H9 (cell line): ENCODE results near the gene AASDH. TPM values are rescaled to one million over a fixed set of nuclear protein-coding genes. Genes with fewer than 3 reads are reported as not detected.

ENCODE experiments used
- DNase-seq: peaks from one replicate; pipeline ENCODE4 v3.0.0-alpha.2; 2017
- H2AFZ ChIP-seq: one replicate; pipeline ENCODE4 v1.6.1; 2013; ENCODE audit warnings: mild to moderate bottlenecking, low read length, control low read depth, moderate library complexity
- H2AK5ac ChIP-seq: 2 replicates; pipeline ENCODE4 v1.6.1; 2013; ENCODE audit warnings: low read length, control low read depth, mixed read lengths; ENCODE audit not compliant: insufficient read length
- H2BK120ac ChIP-seq: one replicate; pipeline ENCODE4 v1.6.1; 2013; ENCODE audit warnings: low read depth, mild to moderate bottlenecking, low read length, control low read depth, inconsistent platforms; ENCODE audit not compliant: poor library complexity, severe bottlenecking
- H2BK12ac ChIP-seq: 2 replicates; pipeline ENCODE4 v1.6.1; 2013; ENCODE audit warnings: low read length, control low read depth, mixed read lengths, low read depth; ENCODE audit not compliant: insufficient read length
- H2BK15ac ChIP-seq: 2 replicates; pipeline ENCODE4 v1.6.1; 2013; ENCODE audit warnings: low read depth, low read length, control low read depth
- H2BK20ac ChIP-seq: one replicate; pipeline ENCODE4 v1.6.1; 2013; ENCODE audit warnings: low read depth, mild to moderate bottlenecking, low read length, control low read depth, inconsistent platforms; ENCODE audit not compliant: poor library complexity, severe bottlenecking
- H2BK5ac ChIP-seq: 2 replicates; pipeline ENCODE4 v1.6.1; 2013; ENCODE audit warnings: low read length, control low read depth, mixed read lengths; ENCODE audit not compliant: insufficient read length
- H3K14ac ChIP-seq: 2 replicates; pipeline ENCODE4 v1.6.1; 2013; ENCODE audit warnings: low read length, control low read depth; ENCODE audit not compliant: insufficient read depth
- H3K18ac ChIP-seq: 2 replicates; pipeline ENCODE4 v1.6.1; 2013; ENCODE audit warnings: low read depth, mild to moderate bottlenecking, mixed read lengths, low read length, control low read depth; ENCODE audit not compliant: insufficient read length
- H3K23ac ChIP-seq: 2 replicates; pipeline ENCODE4 v1.6.1; 2013; ENCODE audit warnings: low read length, control low read depth, mixed read lengths, low read depth; ENCODE audit not compliant: insufficient read length
- H3K23me2 ChIP-seq: 2 replicates; pipeline ENCODE4 v1.6.1; 2013; ENCODE audit warnings: low read depth, mild to moderate bottlenecking, mixed read lengths, low read length, control low read depth; ENCODE audit not compliant: insufficient read length, poor library complexity, severe bottlenecking
- H3K27ac ChIP-seq: 2 replicates; pipeline ENCODE4 v1.5.1; 2013; ENCODE audit warnings: low read length, control low read depth, mixed read lengths, low read depth; ENCODE audit not compliant: insufficient read length
- H3K27me3 ChIP-seq: 2 replicates; pipeline ENCODE4 v1.6.1; 2013; ENCODE audit warnings: low read length, control low read depth, inconsistent platforms; ENCODE audit not compliant: insufficient read depth
- H3K4ac ChIP-seq: 2 replicates; pipeline ENCODE4 v1.6.1; 2013; ENCODE audit warnings: low read depth, mild to moderate bottlenecking, control low read depth, inconsistent platforms, low read length, moderate library complexity
- H3K4me1 ChIP-seq: 2 replicates; pipeline ENCODE4 v1.6.1; 2013; ENCODE audit warnings: low read length, control low read depth, inconsistent platforms; ENCODE audit not compliant: insufficient read depth
- H3K4me2 ChIP-seq: 2 replicates; pipeline ENCODE4 v1.6.1; 2013; ENCODE audit warnings: low read length, control low read depth, mixed read lengths; ENCODE audit not compliant: insufficient read length, insufficient read depth
- H3K56ac ChIP-seq: 2 replicates; pipeline ENCODE4 v1.6.1; 2013; ENCODE audit warnings: low read depth, mild to moderate bottlenecking, mixed read lengths, low read length, control low read depth; ENCODE audit not compliant: insufficient read length
- H3K79me1 ChIP-seq: 2 replicates; pipeline ENCODE4 v1.6.1; 2013; ENCODE audit warnings: low read depth, mild to moderate bottlenecking, moderate library complexity, low read length, control low read depth, inconsistent platforms; ENCODE audit not compliant: insufficient read depth, poor library complexity, severe bottlenecking
- H3K79me2 ChIP-seq: 2 replicates; pipeline ENCODE4 v1.6.1; 2013; ENCODE audit warnings: low read length, control low read depth, inconsistent platforms; ENCODE audit not compliant: insufficient read depth
- H3K9ac ChIP-seq: 2 replicates; pipeline ENCODE4 v1.6.1; 2013; ENCODE audit warnings: low read length, control low read depth, mixed read lengths; ENCODE audit not compliant: insufficient read length; ENCODE audit errors: extremely low read depth
- H3K9me3 ChIP-seq: one replicate; pipeline ENCODE4 v1.6.1; 2013; ENCODE audit warnings: low read depth, low read length, inconsistent platforms; ENCODE audit not compliant: control insufficient read depth
- H3T11ph ChIP-seq: one replicate; pipeline ENCODE4 v1.6.1; 2013; ENCODE audit warnings: mild to moderate bottlenecking, low read length, control low read depth, inconsistent platforms
- H4K20me1 ChIP-seq: one replicate; pipeline ENCODE4 v1.6.1; 2013; ENCODE audit not compliant: control insufficient read depth, insufficient read length, insufficient read depth
- H4K5ac ChIP-seq: 2 replicates; pipeline ENCODE4 v1.6.1; 2013; ENCODE audit warnings: low read depth, mild to moderate bottlenecking, mixed read lengths, low read length, control low read depth; ENCODE audit not compliant: insufficient read length
- H4K8ac ChIP-seq: replicated peaks from 2 replicates; pipeline ENCODE4 v1.6.1; 2013; ENCODE audit warnings: low read length, control low read depth, mixed read lengths, low read depth; ENCODE audit not compliant: insufficient read length
- H4K91ac ChIP-seq: 2 replicates; pipeline ENCODE4 v1.6.1; 2013; ENCODE audit warnings: low read depth, mild to moderate bottlenecking, moderate library complexity, mixed read lengths, low read length, control low read depth; ENCODE audit not compliant: insufficient read length
- H3K27ac Mint-ChIP-seq, 3 experiments: 2 replicates in 2 of 3; 3 replicates in 1 of 3; pipeline ENCODE4 v1.8.0; 2020 to 2021; ENCODE audit warnings: mixed read lengths in 3 of 3, mild to moderate bottlenecking in 1 of 3, moderate library complexity in 1 of 3
- H3K27me3 Mint-ChIP-seq: 2 replicates; pipeline ENCODE4 v1.8.0; 2021; ENCODE audit warnings: low read depth, mild to moderate bottlenecking, moderate library complexity, mixed read lengths
- H3K36me3 Mint-ChIP-seq, 3 experiments: 2 replicates in 2 of 3; 3 replicates in 1 of 3; pipeline ENCODE4 v1.8.0; 2020 to 2021; ENCODE audit warnings: low read depth in 3 of 3, mixed read lengths in 3 of 3; ENCODE audit not compliant: insufficient read depth in 1 of 3
- H3K4me1 Mint-ChIP-seq, 2 experiments: 2 replicates each; pipeline ENCODE4 v1.8.0; 2020; ENCODE audit warnings: mixed read lengths in 2 of 2
- H3K4me3 Mint-ChIP-seq, 2 experiments: 2 replicates in 1 of 2; 3 replicates in 1 of 2; pipeline ENCODE4 v1.8.0; 2020 to 2021; ENCODE audit warnings: mild to moderate bottlenecking in 2 of 2, mixed read lengths in 2 of 2, moderate library complexity in 1 of 2
- H3K9me3 Mint-ChIP-seq, 2 experiments: 2 replicates in 1 of 2; 3 replicates in 1 of 2; pipeline ENCODE4 v1.8.0; 2020; ENCODE audit warnings: mild to moderate bottlenecking in 2 of 2, mixed read lengths in 2 of 2, moderate library complexity in 1 of 2
- total RNA-seq: library from RNA; stranded (reverse); gene quantifications from 2 replicates; pipeline ENCODE4 v1.2.1, GENCODE V29; 2021
- TF ChIP-seq, protein P1 (sequence below): fragments of 200-600 bp; sonication (generic); conservative IDR thresholded peaks from 3 replicates; pipeline ENCODE4 v1.8.0; 2021; ENCODE audit warnings: antibody characterized with exemption, mild to moderate bottlenecking

Gene AASDH
- total RNA-seq, 1 experiment from 2014 or later, result 12.9 TPM

DNA sequence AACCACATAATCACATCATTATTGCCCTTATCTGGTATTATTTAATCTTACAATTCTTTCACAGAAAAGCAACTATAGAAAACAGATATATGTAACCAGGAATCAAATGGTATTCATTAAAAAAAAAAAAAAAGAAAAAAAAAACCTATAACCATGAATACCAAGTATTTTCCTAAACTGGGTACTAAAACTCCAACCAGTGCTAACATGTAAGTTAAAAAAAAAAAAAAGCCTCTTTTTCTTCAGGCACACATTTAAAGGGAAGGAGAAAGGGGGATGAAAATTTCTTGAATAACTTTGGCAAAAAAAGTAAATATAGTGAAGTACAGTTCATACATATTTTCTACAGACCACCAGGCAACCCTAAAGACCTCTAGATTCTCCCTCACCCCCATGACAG is 46.0 kb upstream of the AASDH start:
- Histone ChIP-seq H4K5ac (no peak overlapping the region), H3K23ac (no peak overlapping the region), H3K79me2 (peaks cover 58% of the 10 kb centered on the region), H2AK5ac (no peak overlapping the region), H3K9me3 (no peaks in the 10 kb centered on the region), H3T11ph (no peak overlapping the region), H4K91ac (no peak overlapping the region), H2BK5ac (no peak overlapping the region), H3K18ac (no peak overlapping the region), H2AFZ (no peak overlapping the region), H4K8ac (no peak overlapping the region), H4K20me1 (peaks cover 4% of the 10 kb centered on the region), H2BK15ac (no peak overlapping the region), H3K4me1 (no peaks in the 10 kb centered on the region), H3K56ac (no peak overlapping the region), H2BK20ac (no peak overlapping the region), H3K79me1 (no peaks in the 10 kb centered on the region), H3K14ac (no peak overlapping the region), H3K23me2 (peaks cover 4% of the 10 kb centered on the region), H3K9ac (peak overlapping the region; percentile 42), H3K4me2 (peak overlapping the region; percentile 97), H3K27ac (no peak overlapping the region), H2BK12ac (no peak overlapping the region), H2BK120ac (no peak overlapping the region), H3K27me3 (no peaks in the 10 kb centered on the region), H3K4ac (no peak overlapping the region)
- Mint-ChIP-seq H3K27ac (peak overlapping the region in 1 of 3 experiments; percentile 88; a peak in 1 of 7 replicates), H3K4me3 (peak overlapping the region; percentile 97 to 100), H3K9me3 (peaks cover 0 to 3% of the 10 kb centered on the region in 2 experiments; a peak in 2 of 5 replicates), H3K27me3 (peaks cover 1% of the 10 kb centered on the region; the same call in 1 of the 2 replicates), H3K36me3 (peaks cover 5 to 17% (median 13%) of the 10 kb centered on the region in 3 experiments), H3K4me1 (peaks cover 17 to 32% of the 10 kb centered on the region in 2 experiments)
- DNase-seq, result no peak
- TF ChIP-seq, protein P1, sequence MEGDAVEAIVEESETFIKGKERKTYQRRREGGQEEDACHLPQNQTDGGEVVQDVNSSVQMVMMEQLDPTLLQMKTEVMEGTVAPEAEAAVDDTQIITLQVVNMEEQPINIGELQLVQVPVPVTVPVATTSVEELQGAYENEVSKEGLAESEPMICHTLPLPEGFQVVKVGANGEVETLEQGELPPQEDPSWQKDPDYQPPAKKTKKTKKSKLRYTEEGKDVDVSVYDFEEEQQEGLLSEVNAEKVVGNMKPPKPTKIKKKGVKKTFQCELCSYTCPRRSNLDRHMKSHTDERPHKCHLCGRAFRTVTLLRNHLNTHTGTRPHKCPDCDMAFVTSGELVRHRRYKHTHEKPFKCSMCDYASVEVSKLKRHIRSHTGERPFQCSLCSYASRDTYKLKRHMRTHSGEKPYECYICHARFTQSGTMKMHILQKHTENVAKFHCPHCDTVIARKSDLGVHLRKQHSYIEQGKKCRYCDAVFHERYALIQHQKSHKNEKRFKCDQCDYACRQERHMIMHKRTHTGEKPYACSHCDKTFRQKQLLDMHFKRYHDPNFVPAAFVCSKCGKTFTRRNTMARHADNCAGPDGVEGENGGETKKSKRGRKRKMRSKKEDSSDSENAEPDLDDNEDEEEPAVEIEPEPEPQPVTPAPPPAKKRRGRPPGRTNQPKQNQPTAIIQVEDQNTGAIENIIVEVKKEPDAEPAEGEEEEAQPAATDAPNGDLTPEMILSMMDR, result no peak
